H1 (cell line): ENCODE measurements around the gene MCF2L. TPM values are rescaled to one million over a fixed set of nuclear protein-coding genes. Genes with fewer than 3 reads are reported as not detected.

Source experiments
- EZH2 ChIP-seq: fragments of 200-600 bp; sonication (generic); IDR thresholded peaks from 2 replicates; pipeline ENCODE4 v1.7.1; 2012; ENCODE audit warnings: low read depth, mild to moderate bottlenecking, moderate library complexity, low read length, inconsistent platforms; ENCODE audit not compliant: severe bottlenecking
- polyA plus RNA-seq, 7 experiments: library from polyadenylated mRNA; depleted of rRNA in 3 of 7; stranded (reverse) in 5 of 7; unstranded in 2 of 7; fragments of >200 nt in 5 of 7; fragments of 200-250 nt in 2 of 7; gene quantifications; 1 replicate in 5 of 7; 2 replicates in 1 of 7; 4 replicates in 1 of 7; pipeline versions ENCODE4 v1.2.1 to v1.2.3, GENCODE V29; 2011 to 2013; ENCODE audit warnings: missing spikeins in 2 of 7, mixed read lengths in 2 of 7
- total RNA-seq: library from RNA; stranded (reverse); fragmentation: NEBNext Ultra II Directional; extraction: Animal tissue kit (Norgen Biotek cat#: 25700); gene quantifications from 2 replicates; pipeline ENCODE4 v1.2.1, GENCODE V29; 2021

Gene MCF2L
- total and polyA plus RNA-seq, 2 of the 8 experiments (the other 6 are each of a cell fraction or from before 2014, with no cell fraction given), result 10.1 to 24.4 TPM

DNA sequence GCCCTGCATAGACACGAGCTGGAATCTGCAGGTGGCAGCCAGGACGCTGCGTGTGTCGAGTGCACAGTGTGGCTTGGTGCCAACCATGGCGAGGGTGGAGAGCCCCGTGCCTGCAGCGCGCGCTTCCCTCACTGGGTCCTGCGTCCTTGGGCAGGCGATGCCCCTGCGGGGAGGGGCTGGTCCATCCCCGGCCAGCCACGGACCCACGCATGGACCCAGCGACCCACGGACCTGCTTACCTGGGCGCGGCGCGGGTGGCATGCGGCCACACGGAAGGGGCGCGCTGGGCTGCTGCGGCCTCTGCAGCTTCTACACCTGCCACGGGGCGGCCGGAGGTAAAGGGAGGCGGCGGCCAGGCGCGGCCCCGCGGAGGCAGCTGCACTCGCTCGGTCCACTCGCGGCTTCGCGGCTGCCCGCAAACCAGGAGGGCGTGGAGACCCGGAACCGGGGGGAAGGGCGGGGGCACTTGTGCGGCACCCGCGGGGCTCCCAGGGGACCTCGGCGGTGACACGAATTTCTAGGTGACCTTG lies 569 bp upstream of the MCF2L start (continued):
- TF ChIP-seq EZH2, result peak; percentile 9
